CD8-positive, alpha-beta memory T cell (primary cell): ENCODE results near the gene GGA3. TPM values are rescaled to one million over a fixed set of nuclear protein-coding genes. Genes with fewer than 3 reads are reported as not detected.

Experiments
- CTCF ChIA-PET: fragments of 350-600 bp; sonication (Branson Sonifier 250); formaldehyde crosslinking; loops from one replicate; lab custom pipeline; 2021; ENCODE audit warnings: antibody characterized with exemption; lab: Charles Lee
- POLR2A ChIA-PET: fragments of 350-600 bp; sonication (Branson Sonifier 250); formaldehyde crosslinking; loops from one replicate; lab custom pipeline; 2021; ENCODE audit warnings: antibody characterized with exemption; lab: Charles Lee
- DNase-seq, 5 donors: peaks; one replicate each; pipeline versions ENCODE4 v3.0.0 to v3.0.0-alpha.2; 2020 to 2022; ENCODE audit warnings: mixed read lengths in 1 of 5
- H3K27ac ChIP-seq: one replicate; pipeline ENCODE4 v1.7.0; 2013; ENCODE audit warnings: low read depth, mild to moderate bottlenecking, low read length, moderate library complexity
- H3K27me3 ChIP-seq: 2 replicates; pipeline ENCODE4 v1.7.0; 2013; ENCODE audit warnings: low read length, mild to moderate bottlenecking; ENCODE audit not compliant: insufficient read depth, poor library complexity, severe bottlenecking
- H3K36me3 ChIP-seq: 2 replicates; pipeline ENCODE4 v1.7.0; 2013; ENCODE audit warnings: mild to moderate bottlenecking, low read length, moderate library complexity; ENCODE audit not compliant: insufficient read depth
- H3K4me1 ChIP-seq: 2 replicates; pipeline ENCODE4 v1.7.0; 2013; ENCODE audit warnings: mild to moderate bottlenecking, low read length, moderate library complexity; ENCODE audit not compliant: insufficient read depth
- H3K4me3 ChIP-seq: 2 replicates; pipeline ENCODE4 v1.7.0; 2013; ENCODE audit warnings: mild to moderate bottlenecking, low read length
- H3K9me3 ChIP-seq: 2 replicates; pipeline ENCODE4 v1.7.0; 2013; ENCODE audit warnings: mild to moderate bottlenecking, low read length
- H3K27ac Mint-ChIP-seq, 8 donors: one replicate each; pipeline ENCODE4 v1.8.0; 2020 to 2021; ENCODE audit warnings: mixed read lengths in 8 of 8, mild to moderate bottlenecking in 6 of 8, inconsistent platforms in 3 of 8, moderate library complexity in 3 of 8
- H3K27me3 Mint-ChIP-seq, 2 donors: one replicate each; pipeline ENCODE4 v1.8.0; 2020 to 2021; ENCODE audit warnings: mixed read lengths in 2 of 2, mild to moderate bottlenecking in 1 of 2, moderate library complexity in 1 of 2
- H3K36me3 Mint-ChIP-seq, 3 donors: one replicate each; pipeline ENCODE4 v1.8.0; 2020 to 2021; ENCODE audit warnings: mixed read lengths in 3 of 3, inconsistent platforms in 1 of 3, mild to moderate bottlenecking in 1 of 3
- H3K4me1 Mint-ChIP-seq, 3 donors: one replicate each; pipeline ENCODE4 v1.8.0; 2020 to 2021; ENCODE audit warnings: mixed read lengths in 3 of 3, inconsistent platforms in 1 of 3, mild to moderate bottlenecking in 1 of 3
- H3K4me3 Mint-ChIP-seq, 7 donors: one replicate each; pipeline ENCODE4 v1.8.0; 2020 to 2021; ENCODE audit warnings: mixed read lengths in 7 of 7, mild to moderate bottlenecking in 6 of 7, moderate library complexity in 4 of 7, inconsistent platforms in 2 of 7
- H3K9me3 Mint-ChIP-seq, 5 donors: one replicate each; pipeline ENCODE4 v1.8.0; 2020 to 2022; ENCODE audit warnings: mixed read lengths in 5 of 5, mild to moderate bottlenecking in 3 of 5, moderate library complexity in 2 of 5, inconsistent platforms in 1 of 5
- polyA plus RNA-seq: library from polyadenylated mRNA; unstranded; fragments of 300-500 nt; fragmentation: Illumina TruSeq; gene quantifications from one replicate; pipeline ENCODE4 v1.2.3, GENCODE V29; 2021
- total RNA-seq, 2 experiments: library from RNA; stranded (reverse); gene quantifications; one replicate each; pipeline ENCODE4 v1.2.3, GENCODE V29; 2021

The GGA3 gene
- total and polyA plus RNA-seq, 3 experiments from 2014 or later = 17.6 to 75.1 (median 73.2) TPM

DNA sequence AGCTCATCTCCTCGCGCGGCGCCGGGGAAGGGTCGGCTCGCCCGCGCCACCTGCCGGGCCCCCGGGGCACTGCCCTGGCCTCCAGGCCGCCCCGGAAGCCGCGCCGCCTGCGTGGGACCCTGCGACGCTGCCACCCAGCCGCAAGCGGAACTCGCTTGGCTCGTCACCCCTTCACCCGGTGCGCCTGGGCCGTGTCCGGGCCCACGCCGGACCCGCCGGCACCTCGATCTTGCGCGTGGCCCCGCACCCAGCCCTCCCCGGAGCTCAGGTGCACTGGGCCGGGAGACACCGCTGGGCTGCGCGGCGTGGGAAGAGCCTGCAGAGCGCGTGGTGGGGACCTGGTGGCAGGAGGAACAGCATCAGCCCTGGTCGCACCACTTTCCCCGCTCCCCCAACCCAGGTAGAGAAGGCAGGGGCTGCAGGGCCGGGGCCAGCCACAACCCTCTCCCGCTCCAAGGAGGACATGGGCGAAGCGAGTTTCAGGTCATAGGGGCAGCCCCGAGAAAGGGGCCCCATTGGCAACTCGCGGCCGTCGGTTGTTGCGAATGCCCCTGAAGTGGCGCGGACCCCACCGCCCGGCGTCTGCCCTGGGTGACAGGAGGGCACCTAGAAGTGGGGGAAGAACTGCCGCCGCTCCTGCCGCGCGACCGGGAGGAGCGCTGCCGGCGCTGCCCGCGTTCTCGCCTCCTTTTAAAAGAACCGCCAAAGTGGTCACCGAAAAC is 10.0 kb upstream of the GGA3 start:
- ChIA-PET CTCF (interaction anchor here (0.6 to 4.6 kb wide), 29 partner anchors 10 to 798 kb away, joined by 3 to 76 read pairs (median 4); partner anchors contain the start of genes GGA3, GRB2, MRPL58 and MRPS7), POLR2A (interaction anchor here (0.5 to 3.9 kb wide), 19 partner anchors 10 to 398 kb away, joined by 3 to 79 read pairs (median 4); partner anchors contain the start of genes ARMC7, FDXR, GGA3 and GRB2)
- peaks cover 0 to 2% (median 0%) of the 10 kb centered on the region in 5 donors for H3K9me3 Mint-ChIP-seq
- Histone ChIP-seq H3K9me3 (no peaks in the 10 kb centered on the region), H3K27ac (peak overlapping the region; percentile 89), H3K27me3 (no peaks in the 10 kb centered on the region), H3K4me1 (peaks cover 19% of the 10 kb centered on the region), H3K36me3 (peaks cover 10% of the 10 kb centered on the region), H3K4me3 (peak overlapping the region; percentile 72)
- peaks cover 0 to 31% (median 5%) of the 10 kb centered on the region in 3 donors for H3K36me3 Mint-ChIP-seq
- peaks cover 20 to 35% (median 23%) of the 10 kb centered on the region in 3 donors for H3K4me1 Mint-ChIP-seq
- DNase-seq = peak; percentile 83 to 92 (median 90)
- peak overlapping the region; percentile 72 to 94 (median 90) for H3K27ac Mint-ChIP-seq
- H3K27me3 Mint-ChIP-seq = peaks cover 0 to 1% of the 10 kb centered on the region in 2 donors
- H3K4me3 Mint-ChIP-seq = peak overlapping the region; percentile 77 to 92 (median 83)

DNA sequence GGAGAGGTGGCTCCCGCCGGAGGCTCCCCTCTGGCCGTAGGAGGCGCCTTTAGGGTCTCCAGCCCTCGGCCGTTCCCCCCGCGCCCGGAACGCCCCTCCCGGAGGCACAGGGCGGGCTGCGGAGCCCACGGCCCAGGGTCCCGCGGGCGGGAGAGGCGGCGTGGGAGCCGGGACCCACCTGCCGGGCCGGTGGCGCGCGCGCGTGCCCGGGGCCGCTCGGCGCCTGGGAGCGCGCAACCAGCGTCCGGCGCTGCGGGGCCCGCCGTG is 9.5 kb upstream of the GGA3 start, which contains the start of gene MIF4GD:
TSS of gene MIF4GD (minus strand) at position 266 of the 267 bp plus-strand sequence. CDS start 1,036 bp downstream, outside the sequence.
- Mint-ChIP-seq H3K4me1 (peaks cover 20 to 35% (median 23%) of the 10 kb centered on the region in 3 donors), H3K27me3 (peaks cover 0 to 2% of the 10 kb centered on the region in 2 donors), H3K9me3 (peaks cover 0 to 2% (median 0%) of the 10 kb centered on the region in 5 donors), H3K27ac (peak within 1 kb of the TSS; percentile 84 to 94 (median 92)), H3K4me3 (peak within 1 kb of the TSS; percentile 77 to 92 (median 84)), H3K36me3 (peaks cover 0 to 36% (median 5%) of the 10 kb centered on the region in 3 donors)
- Histone ChIP-seq H3K27ac (peak within 1 kb of the TSS; percentile 89), H3K27me3 (no peaks in the 10 kb centered on the region), H3K9me3 (no peaks in the 10 kb centered on the region), H3K36me3 (peaks cover 15% of the 10 kb centered on the region), H3K4me1 (peaks cover 19% of the 10 kb centered on the region), H3K4me3 (peak within 1 kb of the TSS; percentile 84)
- DNase-seq = no peak
- ChIA-PET POLR2A (interaction anchor here (0.6 to 3.9 kb wide), 19 partner anchors 9 to 398 kb away, joined by 3 to 79 read pairs (median 4); partner anchors contain the start of genes ARMC7, FDXR, GGA3 and GRB2), CTCF (interaction anchor here (0.6 to 4.6 kb wide), 29 partner anchors 10 to 799 kb away, joined by 3 to 76 read pairs (median 4); partner anchors contain the start of genes GGA3, GRB2, MRPL58 and MRPS7)

DNA sequence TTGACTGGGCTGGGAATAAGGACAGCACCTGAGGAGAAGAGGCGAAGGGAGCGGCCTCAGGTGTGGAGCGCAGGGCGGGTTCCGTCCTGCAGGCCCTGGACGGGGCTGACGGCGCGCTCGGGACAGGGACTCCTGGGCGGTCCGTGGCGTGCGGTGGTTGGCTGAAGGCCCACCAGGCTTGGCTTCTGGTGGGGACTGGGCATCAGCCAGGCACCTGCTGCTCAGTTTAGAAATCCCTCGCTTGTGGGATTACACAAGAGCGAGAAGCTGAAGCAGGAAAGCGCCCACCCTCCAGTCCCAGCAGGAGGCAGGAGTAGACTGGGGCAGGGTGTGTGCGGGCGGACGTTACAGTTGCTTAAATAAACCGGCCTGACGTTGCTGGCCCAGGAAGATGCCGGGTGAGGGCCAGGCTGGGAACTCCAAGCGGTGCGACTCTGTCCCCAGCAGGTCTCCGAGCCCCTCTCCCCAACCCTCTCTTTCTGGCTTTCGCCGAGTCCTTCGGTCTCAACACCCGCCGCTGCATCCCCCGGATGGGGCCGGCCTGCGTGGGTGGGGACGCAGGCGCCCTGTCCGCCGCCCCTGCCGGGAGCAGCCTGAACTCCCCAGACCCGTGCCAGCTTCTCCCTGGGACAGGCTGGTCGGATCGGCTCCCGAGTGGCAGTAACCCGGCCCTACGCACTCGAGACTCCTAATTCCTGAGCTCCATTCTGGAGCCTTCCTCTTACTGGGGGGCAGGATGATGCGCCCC is 9.0 kb upstream of the GGA3 start:
- CTCF ChIA-PET = interaction anchor here (0.6 to 4.6 kb wide), 31 partner anchors 9 to 799 kb away, joined by 3 to 76 read pairs (median 4); partner anchors contain the start of genes GGA3, GRB2, MRPL58 and MRPS7
- Histone ChIP-seq H3K4me3 (peak overlapping the region; percentile 84), H3K9me3 (no peaks in the 10 kb centered on the region), H3K27me3 (no peaks in the 10 kb centered on the region), H3K4me1 (peaks cover 19% of the 10 kb centered on the region), H3K36me3 (peaks cover 20% of the 10 kb centered on the region), H3K27ac (peak overlapping the region; percentile 85)
- Mint-ChIP-seq H3K27ac (peak overlapping the region; percentile 63 to 94 (median 84)), H3K36me3 (peaks cover 0 to 40% (median 4%) of the 10 kb centered on the region in 3 donors), H3K9me3 (peaks cover 0 to 2% (median 0%) of the 10 kb centered on the region in 5 donors), H3K4me3 (peak overlapping the region; percentile 74 to 89 (median 82)), H3K4me1 (peaks cover 20 to 35% (median 23%) of the 10 kb centered on the region in 3 donors), H3K27me3 (peaks cover 0 to 2% of the 10 kb centered on the region in 2 donors)
- DNase-seq = peak in 3 of 5 donors; percentile 27 to 64 (median 37)
- POLR2A ChIA-PET = interaction anchor here (0.8 to 3.9 kb wide), 17 partner anchors 9 to 397 kb away, joined by 3 to 79 read pairs (median 5); partner anchors contain the start of genes ARMC7, FDXR, GGA3 and GRB2

DNA sequence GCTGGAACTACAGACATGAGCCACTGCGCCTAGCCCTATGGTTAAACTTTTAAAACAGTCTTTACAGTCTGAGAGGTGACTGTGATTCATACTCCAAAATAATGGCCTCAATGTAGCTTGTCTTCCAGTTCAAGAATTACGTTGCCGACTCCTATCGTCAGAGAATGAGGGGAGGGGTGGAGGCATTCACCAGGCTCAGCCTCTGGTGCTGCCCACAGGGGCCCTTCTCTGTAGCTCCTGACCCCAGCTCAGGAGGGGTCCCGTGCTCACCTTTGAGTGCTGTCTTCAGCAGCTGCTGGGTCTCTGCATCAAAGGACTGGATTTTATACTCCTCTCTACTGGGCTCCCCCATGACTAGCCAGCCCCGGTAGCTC is 8.4 kb upstream of the GGA3 start:
- no peaks in the 10 kb centered on the region for H3K27me3 ChIP-seq
- peak overlapping the region; percentile 85 for H3K27ac ChIP-seq
- H3K36me3 ChIP-seq = peaks cover 20% of the 10 kb centered on the region
- H3K27me3 Mint-ChIP-seq = peaks cover 0 to 2% of the 10 kb centered on the region in 2 donors
- peak overlapping the region; percentile 8 to 94 (median 82) for H3K27ac Mint-ChIP-seq
- ChIA-PET CTCF (interaction anchor here (0.8 to 4.6 kb wide), 13 partner anchors 9 to 478 kb away, joined by 3 to 76 read pairs (median 6); partner anchors contain the start of genes GGA3, MRPL58, MRPS7 and SLC25A19), POLR2A (interaction anchor here (1.0 to 3.9 kb wide), 6 partner anchors 8 to 156 kb away, joined by 3 to 79 read pairs (median 6); partner anchors contain the start of genes GGA3, MRPS7, SLC25A19 and SUMO2)
- peak overlapping the region; percentile 84 for H3K4me3 ChIP-seq
- H3K36me3 Mint-ChIP-seq = peaks cover 0 to 40% (median 2%) of the 10 kb centered on the region in 3 donors
- no peaks in the 10 kb centered on the region for H3K9me3 ChIP-seq
- H3K4me1 ChIP-seq = peaks cover 19% of the 10 kb centered on the region
- peaks cover 20 to 35% (median 21%) of the 10 kb centered on the region in 3 donors for H3K4me1 Mint-ChIP-seq
- DNase-seq = no peak
- H3K4me3 Mint-ChIP-seq = peak overlapping the region; percentile 74 to 89 (median 82)
- H3K9me3 Mint-ChIP-seq = peaks cover 0 to 2% (median 0%) of the 10 kb centered on the region in 5 donors

DNA sequence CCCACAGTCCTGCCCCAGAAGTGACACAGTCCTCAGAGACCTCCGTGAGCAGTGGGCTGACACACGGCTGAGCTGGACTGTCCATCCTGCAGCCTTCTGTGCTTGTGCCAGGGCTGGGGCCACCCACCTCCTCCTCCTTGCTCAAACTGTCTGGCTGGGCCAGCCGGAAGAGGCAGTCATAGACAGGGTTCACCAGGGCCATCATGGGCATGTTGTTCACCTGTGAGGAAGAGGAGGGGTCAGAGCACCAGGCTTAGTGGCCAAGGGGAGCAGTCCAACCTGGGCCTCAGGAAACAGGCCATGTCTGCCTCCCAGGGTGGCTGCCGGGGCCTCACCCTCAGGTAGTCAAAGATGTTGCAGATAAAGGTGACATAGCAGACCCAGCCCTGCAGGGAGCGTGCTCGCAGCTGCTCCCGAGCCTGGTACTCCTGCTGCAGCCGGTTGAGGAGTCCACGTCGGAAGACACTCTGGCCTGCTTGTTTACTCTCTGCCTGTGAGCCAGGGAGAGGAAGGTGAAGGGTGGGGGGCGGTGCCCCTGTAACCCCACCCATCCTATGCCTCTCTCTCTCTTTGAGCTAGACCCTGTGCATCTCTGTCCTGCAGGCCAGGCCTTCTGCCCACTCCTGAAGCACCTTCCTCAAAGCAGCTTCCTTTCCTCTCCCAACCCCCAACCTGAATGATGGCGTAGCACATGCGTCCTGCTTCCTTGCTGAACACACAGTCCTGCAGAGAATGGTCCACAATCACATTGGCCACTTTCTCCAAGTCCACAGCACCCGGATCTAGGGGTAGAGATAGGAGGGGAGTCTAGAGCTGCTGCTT is 6.2 kb upstream of the GGA3 start:
- peaks cover 0 to 3% of the 10 kb centered on the region in 2 donors for H3K27me3 Mint-ChIP-seq

DNA sequence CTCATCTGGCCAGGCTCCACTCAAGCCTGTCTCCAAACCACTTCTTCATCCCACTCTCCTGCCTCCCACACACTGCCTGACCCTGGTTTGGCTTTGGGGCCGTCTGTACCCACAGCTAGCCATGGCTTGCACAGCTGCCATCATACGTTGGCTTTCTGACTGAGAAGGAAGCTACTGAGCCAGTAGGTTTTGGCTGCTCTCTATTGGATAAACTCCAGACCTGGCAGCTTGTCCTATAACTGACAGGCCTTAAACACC is 5.7 kb upstream of the GGA3 start:
- Histone ChIP-seq H3K27ac (no peak overlapping the region), H3K4me3 (no peak overlapping the region), H3K4me1 (peaks cover 22% of the 10 kb centered on the region), H3K27me3 (no peaks in the 10 kb centered on the region), H3K36me3 (peaks cover 25% of the 10 kb centered on the region), H3K9me3 (no peaks in the 10 kb centered on the region)
- peak overlapping the region in 1 of 7 donors; percentile 64 for H3K4me3 Mint-ChIP-seq
- peaks cover 20 to 33% (median 20%) of the 10 kb centered on the region in 3 donors for H3K4me1 Mint-ChIP-seq
- peak in 1 of 5 donors; percentile 36 for DNase-seq
- ChIA-PET CTCF (interaction anchor here (0.9 to 2.2 kb wide), 2 partner anchors 22 to 145 kb away, joined by 4 to 8 read pairs; partner anchors contain the start of gene SLC25A19), POLR2A (no interaction called here)
- H3K27me3 Mint-ChIP-seq = peaks cover 0 to 3% of the 10 kb centered on the region in 2 donors
- peak overlapping the region in 2 of 8 donors; percentile 35 to 80 for H3K27ac Mint-ChIP-seq
- peaks cover 0 to 48% (median 4%) of the 10 kb centered on the region in 3 donors for H3K36me3 Mint-ChIP-seq
- no peaks in the 10 kb centered on the region for H3K9me3 Mint-ChIP-seq

More for the DNA sequence above, 6.2 kb upstream of the GGA3 start:
- Mint-ChIP-seq H3K4me1 (peaks cover 15 to 33% (median 17%) of the 10 kb centered on the region in 3 donors), H3K4me3 (peak overlapping the region in 2 of 7 donors; percentile 26 to 64), H3K36me3 (peaks cover 0 to 44% (median 4%) of the 10 kb centered on the region in 3 donors), H3K9me3 (no peaks in the 10 kb centered on the region), H3K27ac (peak overlapping the region in 1 of 8 donors; percentile 80)
- Histone ChIP-seq H3K4me1 (peaks cover 22% of the 10 kb centered on the region), H3K4me3 (no peak overlapping the region), H3K9me3 (no peaks in the 10 kb centered on the region), H3K27ac (no peak overlapping the region), H3K27me3 (no peaks in the 10 kb centered on the region), H3K36me3 (peaks cover 25% of the 10 kb centered on the region)
- CTCF ChIA-PET = interaction anchor here (0.9 to 2.2 kb wide), 2 partner anchors 22 to 145 kb away, joined by 4 to 8 read pairs; partner anchors contain the start of gene SLC25A19
- POLR2A ChIA-PET = no interaction called here
- DNase-seq = peak in 1 of 5 donors; percentile 26
